22Rv1 (cell line): ENCODE measurements around the gene SURF2.

Experiments
- ZFX ChIP-seq: fragments of 450-650 bp; IDR thresholded peaks from 2 replicates; pipeline ENCODE4 v1.6.1; 2017; ENCODE audit warnings: antibody characterized with exemption, borderline replicate concordance
- TF ChIP-seq, protein P1 (sequence below): fragments of 450-650 bp; IDR thresholded peaks from 2 replicates; pipeline ENCODE4 v1.5.1; 2017; ENCODE audit warnings: mild to moderate bottlenecking

DNA sequence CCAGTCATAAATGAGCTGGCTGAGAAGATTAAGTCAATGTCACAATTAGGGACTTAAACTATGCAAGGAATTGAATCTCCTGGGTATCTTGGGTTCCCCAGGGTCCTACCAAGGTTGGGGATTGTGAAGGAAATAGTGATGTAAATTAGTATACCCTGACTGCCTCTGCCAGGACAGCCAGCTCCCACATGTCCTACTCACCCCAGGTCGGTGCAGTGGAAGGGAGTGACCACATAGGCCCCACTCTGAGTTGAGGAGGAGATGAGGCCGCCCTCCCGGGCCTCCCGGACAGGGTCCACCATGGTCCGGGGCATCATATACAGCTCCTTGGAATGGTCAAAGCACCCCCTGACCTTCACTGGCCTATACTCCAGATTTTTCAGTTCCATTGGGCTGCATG, 2.8 kb upstream of the SURF2 start:
- TF ChIP-seq, protein P1, sequence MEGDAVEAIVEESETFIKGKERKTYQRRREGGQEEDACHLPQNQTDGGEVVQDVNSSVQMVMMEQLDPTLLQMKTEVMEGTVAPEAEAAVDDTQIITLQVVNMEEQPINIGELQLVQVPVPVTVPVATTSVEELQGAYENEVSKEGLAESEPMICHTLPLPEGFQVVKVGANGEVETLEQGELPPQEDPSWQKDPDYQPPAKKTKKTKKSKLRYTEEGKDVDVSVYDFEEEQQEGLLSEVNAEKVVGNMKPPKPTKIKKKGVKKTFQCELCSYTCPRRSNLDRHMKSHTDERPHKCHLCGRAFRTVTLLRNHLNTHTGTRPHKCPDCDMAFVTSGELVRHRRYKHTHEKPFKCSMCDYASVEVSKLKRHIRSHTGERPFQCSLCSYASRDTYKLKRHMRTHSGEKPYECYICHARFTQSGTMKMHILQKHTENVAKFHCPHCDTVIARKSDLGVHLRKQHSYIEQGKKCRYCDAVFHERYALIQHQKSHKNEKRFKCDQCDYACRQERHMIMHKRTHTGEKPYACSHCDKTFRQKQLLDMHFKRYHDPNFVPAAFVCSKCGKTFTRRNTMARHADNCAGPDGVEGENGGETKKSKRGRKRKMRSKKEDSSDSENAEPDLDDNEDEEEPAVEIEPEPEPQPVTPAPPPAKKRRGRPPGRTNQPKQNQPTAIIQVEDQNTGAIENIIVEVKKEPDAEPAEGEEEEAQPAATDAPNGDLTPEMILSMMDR, result no peak
- no peak for TF ChIP-seq ZFX
